Glutamatergic neuron (in vitro differentiated cells): ENCODE data around the gene SMNDC1. TPM values are rescaled to one million over a fixed set of nuclear protein-coding genes. Genes with fewer than 3 reads are reported as not detected.

ENCODE experiments used
- DNase-seq: peaks from one replicate; pipeline ENCODE4 v3.0.0; 2022
- H3K27ac Mint-ChIP-seq: one replicate; pipeline ENCODE4 v1.8.0; 2020; ENCODE audit warnings: mild to moderate bottlenecking, mixed read lengths, inconsistent platforms; ENCODE audit not compliant: unreplicated experiment
- H3K27me3 Mint-ChIP-seq: one replicate; pipeline ENCODE4 v1.8.0; 2020; ENCODE audit warnings: mild to moderate bottlenecking, moderate library complexity, mixed read lengths, inconsistent platforms; ENCODE audit not compliant: unreplicated experiment
- H3K36me3 Mint-ChIP-seq: one replicate; pipeline ENCODE4 v1.8.0; 2020; ENCODE audit warnings: mild to moderate bottlenecking, mixed read lengths, inconsistent platforms; ENCODE audit not compliant: unreplicated experiment
- H3K4me1 Mint-ChIP-seq: one replicate; pipeline ENCODE4 v1.8.0; 2020; ENCODE audit warnings: mild to moderate bottlenecking, low read depth, mixed read lengths, inconsistent platforms; ENCODE audit not compliant: unreplicated experiment
- H3K4me3 Mint-ChIP-seq: one replicate; pipeline ENCODE4 v1.8.0; 2020; ENCODE audit warnings: mild to moderate bottlenecking, mixed read lengths, inconsistent platforms; ENCODE audit not compliant: unreplicated experiment
- H3K9me3 Mint-ChIP-seq: one replicate; pipeline ENCODE4 v1.8.0; 2020; ENCODE audit warnings: mild to moderate bottlenecking, moderate library complexity, mixed read lengths, inconsistent platforms; ENCODE audit not compliant: unreplicated experiment
- CTCF ChIP-seq: fragments of 200-600 bp; sonication (generic); IDR thresholded peaks from one replicate; pipeline ENCODE4 v1.5.0; 2021; ENCODE audit not compliant: partially characterized antibody, unreplicated experiment
- total RNA-seq: library from RNA; stranded (reverse); fragmentation: NEBNext Ultra II Directional; extraction: Animal tissue kit (Norgen Biotek cat#: 25700); gene quantifications from one replicate; pipeline ENCODE4 v1.2.1, GENCODE V29; 2021; ENCODE audit not compliant: unreplicated experiment

Gene SMNDC1
- total RNA-seq, 1 donor from 2014 or later: 37.1 TPM

DNA sequence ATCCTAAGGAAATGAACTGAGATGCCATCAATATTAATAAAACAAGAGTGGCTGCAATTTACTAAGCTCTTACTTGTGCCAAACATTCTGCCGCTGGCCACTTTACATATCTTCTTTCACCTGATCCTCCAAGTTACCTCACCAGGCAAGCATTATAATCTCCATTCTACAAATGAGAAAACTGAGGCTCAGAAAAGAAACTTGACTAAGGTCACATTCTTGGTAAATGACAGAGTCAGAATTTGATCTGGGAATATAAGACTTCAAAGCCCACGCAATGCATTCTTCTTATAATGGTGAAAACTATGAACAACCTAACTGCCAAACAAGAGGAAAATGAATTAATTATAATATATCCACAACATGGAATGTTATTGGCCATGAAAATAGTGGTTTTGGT, 46.1 kb upstream of the SMNDC1 start:
- no peaks in the 10 kb centered on the region for H3K9me3 Mint-ChIP-seq
- H3K27ac Mint-ChIP-seq: no peak overlapping the region
- peaks cover 6% of the 10 kb centered on the region for H3K4me1 Mint-ChIP-seq
- no peak for TF ChIP-seq CTCF
- no peaks in the 10 kb centered on the region for H3K36me3 Mint-ChIP-seq
- peaks cover 5% of the 10 kb centered on the region for H3K27me3 Mint-ChIP-seq
- DNase-seq: no peak
- no peak overlapping the region for H3K4me3 Mint-ChIP-seq

GRCh38 chr10:110349831-110350230, 45.1 kb upstream of the SMNDC1 start:
- DNase-seq: no peak
- H3K9me3 Mint-ChIP-seq: no peaks in the 10 kb centered on the region
- peaks cover 5% of the 10 kb centered on the region for H3K4me1 Mint-ChIP-seq
- H3K4me3 Mint-ChIP-seq: no peak overlapping the region
- no peaks in the 10 kb centered on the region for H3K36me3 Mint-ChIP-seq
- peaks cover 5% of the 10 kb centered on the region for H3K27me3 Mint-ChIP-seq
- TF ChIP-seq CTCF: no peak
- no peak overlapping the region for H3K27ac Mint-ChIP-seq

DNA sequence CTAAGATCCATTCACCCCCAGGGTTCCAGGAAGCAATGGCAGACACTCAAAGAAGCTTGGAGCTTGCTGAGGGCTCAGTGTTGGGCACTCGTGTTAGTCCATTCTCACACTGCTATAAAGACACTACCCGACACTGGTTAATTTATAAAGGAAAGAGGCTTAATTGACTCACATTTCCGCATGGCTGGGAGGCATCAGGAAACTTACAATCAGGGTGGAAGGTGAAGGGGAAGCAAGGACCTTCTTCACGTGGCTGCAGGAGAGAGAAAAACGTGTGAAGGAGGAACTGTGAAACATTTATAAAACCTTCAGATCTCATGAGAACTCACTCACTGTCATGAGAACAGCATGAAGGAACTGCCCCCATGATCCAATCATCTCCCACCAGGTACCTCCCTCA, 44.7 kb upstream of the SMNDC1 start:
- Mint-ChIP-seq H3K36me3 (no peaks in the 10 kb centered on the region), H3K9me3 (no peaks in the 10 kb centered on the region), H3K4me1 (peaks cover 4% of the 10 kb centered on the region), H3K27ac (no peak overlapping the region), H3K4me3 (no peak overlapping the region), H3K27me3 (peaks cover 5% of the 10 kb centered on the region)
- no peak for DNase-seq
- TF ChIP-seq CTCF: no peak

DNA sequence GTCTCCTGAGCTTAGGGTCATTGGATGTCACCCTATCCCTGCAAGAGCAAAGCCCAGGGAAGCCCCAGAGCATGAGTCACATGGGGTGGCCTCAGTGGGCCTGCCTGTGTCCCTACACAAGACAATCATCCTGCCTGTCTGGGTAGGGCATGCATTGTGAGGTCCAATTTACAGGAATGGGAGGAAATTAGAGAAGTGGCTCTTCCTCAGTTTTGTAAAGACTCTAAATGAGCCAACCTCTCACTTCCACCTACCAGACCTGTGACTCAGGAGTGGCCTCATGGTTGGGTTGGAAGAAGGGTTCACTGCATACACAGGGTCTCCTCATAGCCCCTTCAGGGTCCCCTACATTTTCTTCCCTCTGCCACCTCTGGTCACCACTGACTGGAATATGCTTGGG, 43.6 kb upstream of the SMNDC1 start:
- Mint-ChIP-seq H3K27me3 (peaks cover 5% of the 10 kb centered on the region), H3K9me3 (no peaks in the 10 kb centered on the region), H3K4me1 (no peaks in the 10 kb centered on the region), H3K4me3 (no peak overlapping the region), H3K36me3 (no peaks in the 10 kb centered on the region), H3K27ac (no peak overlapping the region)
- TF ChIP-seq CTCF: no peak
- DNase-seq: no peak

GRCh38 chr10:110346914-110347313, 42.2 kb upstream of the SMNDC1 start:
- Mint-ChIP-seq H3K9me3 (no peaks in the 10 kb centered on the region), H3K4me3 (no peak overlapping the region), H3K27me3 (peaks cover 5% of the 10 kb centered on the region), H3K4me1 (no peaks in the 10 kb centered on the region), H3K27ac (no peak overlapping the region), H3K36me3 (no peaks in the 10 kb centered on the region)
- no peak for DNase-seq
- no peak for TF ChIP-seq CTCF
